ENCODE data around the gene CAMTA1. TPM values are rescaled to one million over a fixed set of nuclear protein-coding genes. Genes with fewer than 3 reads are reported as not detected.

Gene CAMTA1
- total RNA-seq, 1 experiment from 2014 or later: 69.5 TPM

DNA sequence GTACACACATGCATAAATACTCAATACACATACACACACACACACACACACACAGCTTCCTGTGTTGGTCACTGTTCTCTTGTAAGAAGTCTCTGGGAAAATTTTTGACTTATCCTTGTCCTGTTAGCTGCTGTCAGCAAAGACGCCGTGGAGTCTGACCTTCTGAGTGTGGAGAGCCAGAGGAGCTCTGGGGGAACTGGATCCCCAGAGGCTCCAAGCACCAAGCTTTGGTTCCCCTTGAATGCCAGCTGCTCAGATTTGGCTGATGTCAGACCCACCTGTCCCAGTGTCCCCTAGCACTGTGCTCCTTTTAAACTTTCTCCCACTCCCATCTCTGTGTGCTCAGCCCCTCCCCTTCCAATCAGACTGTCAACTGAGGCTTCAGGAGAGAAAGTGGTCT, 319.1 kb downstream of the CAMTA1 start:
- CTCF ChIA-PET: no interaction called here
- Histone ChIP-seq H4K20me1 (ENCODE audit: insufficient read depth) (no peaks in the 10 kb centered on the region), H3K9me3 (ENCODE audit: control insufficient read depth in 1 of 2, insufficient read depth in 1 of 2, low read depth in 1 of 2, low read length in 2 of 2) (peaks cover 0 to 9% of the 10 kb centered on the region in 2 experiments; a peak in 1 of 4 replicates), H3K4me3 (replicated peaks in 1 of 2; ENCODE audit: low read depth in 1 of 2, low read length in 2 of 2) (no peak overlapping the region), H3K79me2 (ENCODE audit: insufficient read depth, low read length) (no peaks in the 10 kb centered on the region), H3K4me1 (ENCODE audit: control insufficient read depth in 1 of 2, insufficient read depth in 2 of 2, low read length in 2 of 2) (no peaks in the 10 kb centered on the region), H2AFZ (ENCODE audit: low read depth, low read length, poor library complexity, severe bottlenecking) (no peak overlapping the region), H3K9me2 (ENCODE audit: insufficient read depth) (no peaks in the 10 kb centered on the region), H3K27me3 (ENCODE audit: insufficient read depth, low read length) (peaks cover 50% of the 10 kb centered on the region), H3K27ac (ENCODE audit: low read depth, low read length) (no peak overlapping the region), H3K9ac (ENCODE audit: low read length) (no peak overlapping the region), H3K4me2 (ENCODE audit: low read length) (no peak overlapping the region), H3K36me3 (ENCODE audit: control insufficient read depth in 1 of 2, insufficient read depth in 2 of 2, low read length in 2 of 2) (no peaks in the 10 kb centered on the region)
- no peak for DNase-seq (ENCODE audit: low read depth, low spot score)
- no TSS peak for BruUV-seq (replicated peaks)
- no peak for TF ChIP-seq SP1 (IDR thresholded peaks at IDR 0.05; ENCODE audit: low read depth)
- no peak for TF ChIP-seq REST (IDR thresholded peaks at IDR 0.05; ENCODE audit: low read depth)
- TF ChIP-seq ELF1 (IDR thresholded peaks at IDR 0.05; ENCODE audit: borderline replicate concordance, low read depth): no peak
- TF ChIP-seq, protein P1, sequence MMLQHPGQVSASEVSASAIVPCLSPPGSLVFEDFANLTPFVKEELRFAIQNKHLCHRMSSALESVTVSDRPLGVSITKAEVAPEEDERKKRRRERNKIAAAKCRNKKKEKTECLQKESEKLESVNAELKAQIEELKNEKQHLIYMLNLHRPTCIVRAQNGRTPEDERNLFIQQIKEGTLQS (IDR thresholded peaks at IDR 0.05): no peak
- intact Hi-C loops (cut with micrococcal nuclease): no loop called here
- ATAC-seq: no peak
- POLR2A ChIA-PET: no interaction called here
- RAD21 ChIA-PET (ENCODE audit: low non-redundant PET in 1 of 2, low total read pairs in 2 of 2, uncharacterized antibody in 2 of 2, unreplicated experiment in 2 of 2): no interaction called here

DNA sequence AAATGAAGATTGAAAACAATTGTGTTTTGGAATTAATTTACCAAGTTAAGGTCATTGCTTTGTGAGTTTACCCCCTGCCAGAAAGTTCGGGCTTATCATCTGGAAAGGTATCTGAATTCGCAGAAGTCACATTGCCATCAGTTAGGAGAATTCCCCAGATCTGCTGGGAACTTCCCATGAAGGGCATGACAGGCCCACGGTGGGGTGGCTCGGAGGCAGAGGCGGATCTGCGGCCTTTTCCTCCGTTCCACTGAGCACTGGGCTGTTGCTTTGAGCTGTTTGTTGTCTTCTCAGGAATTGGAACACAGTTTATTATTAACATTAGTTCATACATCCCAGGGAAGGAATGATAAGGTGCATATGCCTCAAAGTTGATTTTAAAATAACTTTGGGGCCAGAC, 320.0 kb downstream of the CAMTA1 start:
- H3K79me2 ChIP-seq (ENCODE audit: insufficient read depth, low read length): no peaks in the 10 kb centered on the region
- intact Hi-C loops (cut with micrococcal nuclease): no loop called here
- ChIA-PET POLR2A (no interaction called here), CTCF (no interaction called here), RAD21 (ENCODE audit: low non-redundant PET in 1 of 2, low total read pairs in 2 of 2, uncharacterized antibody in 2 of 2, unreplicated experiment in 2 of 2) (no interaction called here)
- peaks cover 0 to 9% of the 10 kb centered on the region in 2 experiments; a peak in 1 of 4 replicates for H3K9me3 ChIP-seq (ENCODE audit: control insufficient read depth in 1 of 2, insufficient read depth in 1 of 2, low read depth in 1 of 2, low read length in 2 of 2)
- no peaks in the 10 kb centered on the region for H3K9me2 ChIP-seq (ENCODE audit: insufficient read depth)
- H2AFZ ChIP-seq (ENCODE audit: low read depth, low read length, poor library complexity, severe bottlenecking): no peak overlapping the region
- H4K20me1 ChIP-seq (ENCODE audit: insufficient read depth): no peaks in the 10 kb centered on the region
- no peak overlapping the region for H3K4me3 ChIP-seq (replicated peaks in 1 of 2; ENCODE audit: low read depth in 1 of 2, low read length in 2 of 2)
- peaks cover 50% of the 10 kb centered on the region for H3K27me3 ChIP-seq (ENCODE audit: insufficient read depth, low read length)
- H3K27ac ChIP-seq (ENCODE audit: low read depth, low read length): no peak overlapping the region
- no peaks in the 10 kb centered on the region for H3K36me3 ChIP-seq (ENCODE audit: control insufficient read depth in 1 of 2, insufficient read depth in 2 of 2, low read length in 2 of 2)
- no peaks in the 10 kb centered on the region for H3K4me1 ChIP-seq (ENCODE audit: control insufficient read depth in 1 of 2, insufficient read depth in 2 of 2, low read length in 2 of 2)
- DNase-seq (ENCODE audit: low read depth, low spot score) (no peak), ATAC-seq (no peak)
- no TSS peak for BruUV-seq (replicated peaks)
- TF ChIP-seq REST (IDR thresholded peaks at IDR 0.05; ENCODE audit: low read depth) (no peak), CTCF (IDR thresholded peaks at IDR 0.05 in 2 of 3, conservative IDR thresholded peaks at IDR 0.05 in 1 of 3; ENCODE audit: borderline replicate concordance in 1 of 3, insufficient read depth in 1 of 3, low read depth in 2 of 3, low read length in 2 of 3) (no peak), ELF1 (IDR thresholded peaks at IDR 0.05; ENCODE audit: borderline replicate concordance, low read depth) (no peak), CBX3 (IDR thresholded peaks at IDR 0.05; ENCODE audit: low read depth) (no peak), RAD21 (IDR thresholded peaks at IDR 0.05; ENCODE audit: low read depth) (no peak), SRF (IDR thresholded peaks at IDR 0.05; ENCODE audit: low read depth) (no peak)
- H3K9ac ChIP-seq (ENCODE audit: low read length): no peak overlapping the region
- H3K4me2 ChIP-seq (ENCODE audit: low read length): no peak overlapping the region

All from HCT116 (cell line).